Measurements from ENCODE around the gene TPM3. TPM values are rescaled to one million over a fixed set of nuclear protein-coding genes. Genes with fewer than 3 reads are reported as not detected.
"Not testable (repeated sequence)": the region's sequence is repeated elsewhere in the genome, so short reads cannot be mapped to it uniquely, and the experiment has no call there.

TPM3 gene
- total RNA-seq, 1 donor from 2014 or later = 208 TPM

- no peak for DNase-seq
Measured at GRCh38 chr1:154166207-154166606, 25.7 kb downstream of the TPM3 start.

GRCh38 chr1:154159554-154159953 lies 32.3 kb downstream of the TPM3 start:
- DNase-seq = no peak

GRCh38 chr1:154158307-154159125 lies 33.4 kb downstream of the TPM3 start:
- DNase-seq = no peak

- no peak for DNase-seq
Measured at GRCh38 chr1:154157520-154158306, 34.2 kb downstream of the TPM3 start.

- no peak for DNase-seq
Measured at GRCh38 chr1:154155251-154155650, 36.6 kb downstream of the TPM3 start.

GRCh38 chr1:154154534-154155191 lies 37.2 kb downstream of the TPM3 start, which contains the start of gene NUP210L:
Gene NUP210L, minus strand, starts transcription at chr1:154155073.
- DNase-seq = no peak

GRCh38 chr1:154154053-154154452 lies 37.8 kb downstream of the TPM3 start:
- DNase-seq = no peak

- no peak for DNase-seq
Measured at GRCh38 chr1:154151311-154151710, 40.6 kb downstream of the TPM3 start.

GRCh38 chr1:154148807-154149206 lies 43.1 kb downstream of the TPM3 start:
- DNase-seq = no peak

GRCh38 chr1:154147505-154147904 lies 44.4 kb downstream of the TPM3 start:
- DNase-seq = not testable (repeated sequence)

- no peak for DNase-seq
Measured at GRCh38 chr1:154145986-154146385, 45.9 kb downstream of the TPM3 start.

GRCh38 chr1:154142358-154142757 lies 49.5 kb downstream of the TPM3 start:
- DNase-seq = no peak

- no peak for DNase-seq
Measured at GRCh38 chr1:154141240-154141639, 50.7 kb downstream of the TPM3 start.

- no peak for DNase-seq
Measured at GRCh38 chr1:154137888-154138287, 54.0 kb downstream of the TPM3 start.

- no peak for DNase-seq
Measured at GRCh38 chr1:154133256-154133655, 58.6 kb downstream of the TPM3 start.

- no peak for DNase-seq
Measured at GRCh38 chr1:154129391-154129970, 62.4 kb downstream of the TPM3 start.

- not testable (repeated sequence) for DNase-seq
Measured at GRCh38 chr1:154123205-154123604, 68.7 kb downstream of the TPM3 start.

GRCh38 chr1:154117642-154118041 lies 74.3 kb downstream of the TPM3 start:
- no peak for DNase-seq

- no peak for DNase-seq
Measured at GRCh38 chr1:154115180-154115579, 76.7 kb downstream of the TPM3 start.
